ENCODE measurements around the gene THG1L.

DNA sequence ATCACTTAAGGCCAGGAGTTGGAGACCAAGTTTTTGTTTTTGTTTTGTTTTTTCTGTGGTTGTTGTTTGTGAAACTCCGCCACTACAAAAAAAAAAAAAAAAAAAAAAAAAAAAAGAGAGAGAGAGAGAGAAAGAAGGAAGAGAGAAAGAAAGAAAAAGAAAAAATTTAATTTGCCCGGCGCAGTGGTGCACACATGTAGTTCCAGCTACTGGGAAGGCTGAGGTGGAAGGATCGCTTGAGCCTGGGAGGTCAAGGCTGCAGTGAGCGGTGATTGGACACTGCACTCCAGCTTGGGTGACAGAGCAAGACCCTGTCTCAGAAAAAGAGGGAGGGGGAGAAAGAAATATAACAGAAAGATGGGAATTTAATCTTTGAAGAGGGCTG is 902 bp downstream of the THG1L start:
- TF ChIP-seq, protein P1, sequence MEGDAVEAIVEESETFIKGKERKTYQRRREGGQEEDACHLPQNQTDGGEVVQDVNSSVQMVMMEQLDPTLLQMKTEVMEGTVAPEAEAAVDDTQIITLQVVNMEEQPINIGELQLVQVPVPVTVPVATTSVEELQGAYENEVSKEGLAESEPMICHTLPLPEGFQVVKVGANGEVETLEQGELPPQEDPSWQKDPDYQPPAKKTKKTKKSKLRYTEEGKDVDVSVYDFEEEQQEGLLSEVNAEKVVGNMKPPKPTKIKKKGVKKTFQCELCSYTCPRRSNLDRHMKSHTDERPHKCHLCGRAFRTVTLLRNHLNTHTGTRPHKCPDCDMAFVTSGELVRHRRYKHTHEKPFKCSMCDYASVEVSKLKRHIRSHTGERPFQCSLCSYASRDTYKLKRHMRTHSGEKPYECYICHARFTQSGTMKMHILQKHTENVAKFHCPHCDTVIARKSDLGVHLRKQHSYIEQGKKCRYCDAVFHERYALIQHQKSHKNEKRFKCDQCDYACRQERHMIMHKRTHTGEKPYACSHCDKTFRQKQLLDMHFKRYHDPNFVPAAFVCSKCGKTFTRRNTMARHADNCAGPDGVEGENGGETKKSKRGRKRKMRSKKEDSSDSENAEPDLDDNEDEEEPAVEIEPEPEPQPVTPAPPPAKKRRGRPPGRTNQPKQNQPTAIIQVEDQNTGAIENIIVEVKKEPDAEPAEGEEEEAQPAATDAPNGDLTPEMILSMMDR (conservative IDR thresholded peaks at IDR 0.05 in 1 of 2, IDR thresholded peaks at IDR 0.05 in 1 of 2; ENCODE audit: low read depth in 1 of 2, low read length in 2 of 2) = no peak
- TF ChIP-seq EZH2 (IDR thresholded peaks at IDR 0.05; ENCODE audit: low read length, missing control alignments) = no peak

Data from fibroblast of lung (primary cell).